Epidermal melanocyte (primary cell): ENCODE measurements around the gene CASP2.

ENCODE experiments used
- DNase-seq: peaks from one replicate; pipeline ENCODE4 v3.0.0; 2011; ENCODE audit warnings: low spot score; ENCODE audit not compliant: insufficient read length

CASP2 gene

DNA sequence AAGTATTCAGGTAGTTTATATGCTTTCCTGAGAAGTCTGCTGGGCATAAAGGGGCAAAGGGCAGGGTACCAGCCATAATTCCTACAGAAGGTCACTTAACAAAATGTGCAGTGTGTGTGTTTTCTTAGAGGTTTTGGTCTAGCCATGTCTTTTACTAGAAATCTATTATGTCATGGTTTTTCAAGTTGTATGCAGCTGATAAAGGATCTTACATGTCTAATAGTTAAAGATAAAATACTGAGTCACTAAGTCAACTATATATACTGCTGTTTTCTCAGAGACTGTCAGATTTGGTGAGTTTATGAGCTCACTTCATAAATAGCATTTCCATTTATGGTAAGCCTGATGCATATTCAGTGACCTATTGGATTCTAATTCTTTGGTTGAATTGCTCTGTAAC lies 7.7 kb downstream of the CASP2 start:
- DNase-seq = no peak

GRCh38 chr7:143296686-143297085 lies 8.5 kb downstream of the CASP2 start:
- DNase-seq = no peak

GRCh38 chr7:143299346-143299745 lies 11.2 kb downstream of the CASP2 start:
- no peak for DNase-seq

- DNase-seq = no peak
These were observed 11.7 kb downstream of the CASP2 start for GRCh38 chr7:143299840-143300239.

- DNase-seq = no peak
These were observed 13.1 kb downstream of the CASP2 start for GRCh38 chr7:143300959-143301935.

- DNase-seq = no peak
These were observed 15.6 kb downstream of the CASP2 start for GRCh38 chr7:143303733-143304132.

GRCh38 chr7:143304938-143305337 lies 16.8 kb downstream of the CASP2 start:
- DNase-seq = no peak

DNA sequence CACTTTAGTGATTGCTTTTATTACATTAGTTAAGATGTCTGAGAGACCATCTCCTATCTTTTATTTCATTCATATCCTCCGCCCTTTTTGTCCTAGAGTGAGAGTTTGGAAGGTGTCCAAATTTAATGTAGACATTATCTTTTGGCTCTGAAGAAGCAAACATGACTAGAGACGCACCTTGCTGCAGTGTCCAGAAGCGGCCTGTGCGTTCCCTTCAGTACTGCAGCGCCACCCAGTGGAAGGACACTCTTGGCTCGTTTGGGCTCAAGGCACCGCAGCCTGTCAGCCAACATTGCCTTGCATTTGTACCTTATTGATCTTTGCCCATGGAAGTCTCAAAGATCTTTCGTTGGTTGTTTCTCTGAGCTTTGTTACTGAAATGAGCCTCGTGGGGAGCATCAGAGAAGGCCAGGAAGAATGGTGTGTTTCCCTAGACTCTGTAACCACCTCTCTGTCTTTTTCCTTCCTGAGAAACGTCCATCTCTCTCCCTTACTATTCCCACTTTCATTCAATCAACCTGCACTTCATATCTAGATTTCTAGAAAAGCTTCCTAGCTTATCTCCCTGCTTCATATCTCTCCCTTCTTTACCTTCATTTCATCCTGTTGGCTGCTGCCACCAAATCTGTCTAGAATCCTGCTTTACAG lies 17.4 kb downstream of the CASP2 start:
- DNase-seq = no peak

DNA sequence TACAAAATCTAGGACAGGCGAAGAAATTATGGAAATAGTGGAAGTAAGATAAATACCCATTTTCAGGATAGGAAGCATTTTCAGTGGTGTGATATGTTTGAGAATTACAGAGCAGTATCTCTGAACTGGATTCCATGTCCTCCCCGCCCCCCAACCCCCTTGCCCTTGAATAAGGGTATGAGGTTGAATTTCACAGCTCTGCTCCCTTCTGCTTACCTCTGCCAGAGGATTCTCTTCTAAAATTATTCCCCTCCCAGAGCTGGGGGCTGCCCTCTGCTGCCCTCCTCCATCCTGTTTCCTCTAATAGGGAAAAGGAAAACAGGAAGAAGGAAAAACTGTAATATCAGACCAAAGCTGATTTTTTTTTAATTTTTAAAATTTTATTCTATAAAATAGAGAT lies 20.5 kb downstream of the CASP2 start:
- no peak for DNase-seq

GRCh38 chr7:143314127-143314526 lies 26.0 kb downstream of the CASP2 start:
- no peak for DNase-seq

GRCh38 chr7:143315776-143316175 lies 27.6 kb downstream of the CASP2 start, which contains the start of gene CLCN1:
Gene CLCN1, plus strand, starts transcription at chr7:143316111. Its CDS starts 102 bp downstream, at chr7:143316213.
- no peak for DNase-seq

DNA sequence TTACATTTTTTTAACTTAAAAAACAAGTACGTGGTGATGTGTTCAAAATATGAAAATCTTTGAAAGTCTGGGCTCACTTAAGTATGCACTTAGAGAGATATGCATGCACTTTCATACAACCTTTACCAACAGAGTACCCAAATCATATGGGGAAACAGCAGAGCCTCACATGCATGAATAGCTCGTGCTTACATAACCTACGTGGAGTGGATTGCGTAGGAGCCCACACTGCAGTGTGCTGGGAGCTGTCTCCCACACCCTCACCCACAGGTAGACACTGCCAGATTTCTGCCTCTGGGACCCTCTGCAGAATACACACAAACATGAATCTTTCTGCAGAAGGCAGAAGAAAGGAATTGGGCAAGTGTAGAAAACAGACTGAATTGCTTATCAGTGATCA lies 28.3 kb downstream of the CASP2 start:
- DNase-seq = no peak

DNA sequence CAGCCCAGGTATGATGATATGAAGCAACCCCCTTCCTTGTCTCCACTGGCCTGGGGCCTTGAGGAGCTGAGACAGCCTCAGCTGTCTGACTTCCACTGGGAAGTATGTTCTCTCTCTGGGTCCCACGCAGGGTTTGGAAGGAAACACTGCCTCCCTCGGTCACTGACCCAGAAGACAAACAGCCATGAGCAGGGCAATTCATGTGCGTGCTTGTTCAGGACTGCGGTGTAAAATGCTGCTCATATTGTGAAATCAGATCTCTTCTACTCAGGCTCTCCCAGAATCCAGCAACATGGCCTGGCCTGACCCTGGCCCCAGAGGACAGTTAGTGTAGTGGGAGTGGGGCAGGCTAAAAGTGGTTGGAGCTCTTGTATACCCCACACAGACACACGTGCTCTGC lies 30.5 kb downstream of the CASP2 start:
- no peak for DNase-seq

DNA sequence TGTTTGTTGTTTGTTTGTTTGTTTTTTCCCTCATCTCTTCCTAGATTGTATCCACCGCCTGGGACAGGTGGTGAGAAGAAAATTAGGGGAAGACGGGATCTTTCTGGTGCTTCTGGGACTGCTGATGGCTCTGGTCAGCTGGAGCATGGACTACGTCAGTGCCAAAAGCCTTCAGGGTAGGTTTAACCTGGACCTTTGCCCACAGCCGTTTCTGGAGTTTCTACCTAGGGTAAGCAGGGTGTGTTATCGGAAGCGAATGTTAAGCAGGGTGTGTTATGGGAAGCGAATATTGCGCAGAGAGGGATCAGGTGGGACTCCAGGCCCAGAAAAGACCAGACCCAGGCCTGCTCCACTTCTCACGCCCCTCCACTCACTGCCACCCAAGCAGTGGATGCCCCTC lies 32.5 kb downstream of the CASP2 start:
- no peak for DNase-seq

GRCh38 chr7:143321242-143321641 lies 33.1 kb downstream of the CASP2 start:
- no peak for DNase-seq

- no peak for DNase-seq
These were observed 33.6 kb downstream of the CASP2 start for GRCh38 chr7:143321734-143322133.

DNA sequence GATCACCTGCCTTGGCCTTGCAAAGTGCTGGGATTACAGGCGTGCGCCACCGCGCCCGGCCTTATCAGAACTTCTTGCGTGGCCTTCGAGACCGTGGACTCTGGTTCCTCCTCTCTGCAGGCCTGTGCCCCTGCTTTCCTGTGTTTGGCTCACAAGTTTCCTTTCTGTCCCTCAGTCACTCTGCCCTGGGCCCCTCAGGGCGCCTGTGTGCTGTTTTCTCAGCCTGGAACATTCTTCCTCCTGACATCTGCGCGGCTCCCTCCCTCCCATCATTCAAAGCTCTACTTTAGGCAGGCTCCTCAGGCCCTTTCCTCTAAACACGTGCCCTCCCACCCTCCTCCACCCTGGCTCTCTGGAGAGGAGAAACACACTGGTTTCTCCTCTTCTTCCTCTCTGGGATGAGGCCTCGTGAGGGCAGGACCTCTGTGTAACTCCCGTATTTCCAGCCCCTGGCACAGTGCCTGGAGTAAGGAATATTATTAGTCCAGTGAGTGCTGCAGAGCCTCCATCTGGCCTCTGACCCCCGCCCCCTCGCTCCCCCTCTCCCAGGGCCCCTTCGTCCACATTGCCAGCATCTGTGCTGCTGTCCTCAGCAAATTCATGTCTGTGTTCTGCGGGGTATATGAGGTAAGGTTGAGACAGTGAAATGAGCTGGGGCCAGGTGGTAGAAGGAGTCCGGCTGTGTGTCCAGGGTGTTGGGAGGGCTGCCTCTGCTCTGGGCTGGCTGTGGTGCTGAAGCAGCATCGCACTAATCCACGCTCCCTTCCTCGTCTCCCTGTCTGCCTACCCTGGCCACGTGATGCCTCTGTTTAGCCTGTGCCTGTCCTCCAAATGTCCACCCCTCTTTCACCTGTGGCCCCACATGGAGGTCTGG lies 34.8 kb downstream of the CASP2 start:
- DNase-seq = no peak

DNA sequence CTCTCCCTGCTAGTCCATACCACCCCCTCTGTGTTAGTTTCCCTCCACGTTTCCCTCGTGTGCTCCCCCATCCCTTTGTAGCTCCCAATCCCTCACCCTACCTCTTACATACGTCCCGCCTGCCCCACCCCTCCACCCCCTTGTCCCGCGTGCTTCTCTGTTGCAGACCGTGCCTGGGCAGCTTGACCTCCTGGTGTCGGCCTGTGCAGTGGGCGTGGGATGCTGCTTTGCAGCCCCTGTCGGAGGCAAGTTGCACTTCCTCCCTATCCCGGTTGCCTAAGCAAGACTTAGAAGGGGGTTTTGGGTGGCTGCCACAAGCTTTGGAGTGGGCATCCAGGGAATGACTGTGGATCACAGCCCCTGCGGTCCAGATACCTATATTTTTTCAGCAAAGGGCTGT lies 35.5 kb downstream of the CASP2 start:
- no peak for DNase-seq

GRCh38 chr7:143325240-143325639 lies 37.1 kb downstream of the CASP2 start:
- DNase-seq = no peak

DNA sequence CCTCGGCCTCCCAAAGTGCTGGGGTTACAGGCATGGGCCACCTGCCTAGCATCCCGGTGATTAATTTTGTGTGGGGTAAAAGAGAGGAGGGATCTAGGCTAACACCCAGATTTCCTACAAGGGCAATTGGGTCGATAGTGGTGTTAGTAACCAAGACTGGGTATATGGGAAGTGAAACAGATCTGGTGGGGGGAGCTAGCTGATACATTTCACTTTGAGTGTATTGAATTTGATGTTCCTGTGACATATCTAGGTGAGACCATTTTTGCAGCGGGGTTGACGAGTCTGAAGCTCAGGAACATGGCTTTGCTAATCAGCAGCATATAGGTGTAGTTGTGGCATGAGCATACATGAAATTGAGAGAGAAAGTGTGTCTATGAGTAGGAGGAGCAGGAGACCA lies 39.8 kb downstream of the CASP2 start:
- DNase-seq = no peak

- DNase-seq = no peak
These were observed 41.5 kb downstream of the CASP2 start for GRCh38 chr7:143329471-143330170.
